ENCODE measurements around the gene CNOT6L. TPM values are rescaled to one million over a fixed set of nuclear protein-coding genes. Genes with fewer than 3 reads are reported as not detected.
A peak's percentile ranks its signal among the peaks of the same experiment; 100 is the strongest.

CNOT6L gene
- total RNA-seq, 1 experiment from 2014 or later = 29.4 TPM

DNA sequence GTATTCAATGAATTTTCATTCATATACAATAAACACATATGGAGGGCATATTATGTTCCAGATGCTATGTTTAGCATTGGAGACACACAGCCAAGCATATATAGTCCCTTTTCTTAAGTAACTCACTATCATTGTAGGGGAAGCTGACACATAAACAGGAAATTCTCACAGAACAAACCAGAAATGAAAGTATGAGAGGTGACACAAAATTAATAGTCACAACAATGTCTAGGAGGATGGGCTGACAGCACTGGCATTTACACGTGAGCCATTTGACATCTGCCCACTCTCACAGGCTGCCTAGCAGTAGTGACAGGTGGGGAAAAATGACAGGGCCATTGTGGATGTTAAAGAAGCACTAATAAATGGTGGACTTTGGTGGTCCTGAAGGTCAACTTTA is 2.6 kb upstream of the CNOT6L start:
- Histone ChIP-seq H3K9ac (ENCODE audit: low read length) (no peak overlapping the region), H3K79me2 (ENCODE audit: insufficient read depth, low read length) (peaks cover 22% of the 10 kb centered on the region), H4K20me1 (ENCODE audit: insufficient read depth) (no peaks in the 10 kb centered on the region), H3K4me3 (replicated peaks in 1 of 2; ENCODE audit: low read depth in 1 of 2, low read length in 2 of 2) (no peak overlapping the region), H3K36me3 (ENCODE audit: control insufficient read depth in 1 of 2, insufficient read depth in 2 of 2, low read length in 2 of 2) (no peaks in the 10 kb centered on the region), H3K4me1 (ENCODE audit: control insufficient read depth in 1 of 2, insufficient read depth in 2 of 2, low read length in 2 of 2) (peaks cover 12 to 17% of the 10 kb centered on the region in 2 experiments), H3K27me3 (ENCODE audit: insufficient read depth, low read length) (no peaks in the 10 kb centered on the region), H3K9me2 (ENCODE audit: insufficient read depth) (no peaks in the 10 kb centered on the region), H2AFZ (ENCODE audit: low read depth, low read length, poor library complexity, severe bottlenecking) (no peak overlapping the region), H3K27ac (ENCODE audit: low read depth, low read length) (no peak overlapping the region), H3K4me2 (ENCODE audit: low read length) (no peak overlapping the region), H3K9me3 (ENCODE audit: control insufficient read depth in 1 of 2, insufficient read depth in 1 of 2, low read depth in 1 of 2, low read length in 2 of 2) (no peaks in the 10 kb centered on the region)
- intact Hi-C loops (cut with micrococcal nuclease) = no loop called here
- DNase-seq (ENCODE audit: low read depth, low spot score) (no peak), ATAC-seq (no peak)
- no TSS peak for BruUV-seq (replicated peaks)
- TF ChIP-seq CBX3 (IDR thresholded peaks at IDR 0.05; ENCODE audit: low read depth) (no peak), EGR1 (IDR thresholded peaks at IDR 0.05; ENCODE audit: low read depth) (no peak), EZH2 (IDR thresholded peaks at IDR 0.05) (no peak), FOSL1 (IDR thresholded peaks at IDR 0.05; ENCODE audit: low read depth) (no peak), JUND (IDR thresholded peaks at IDR 0.05) (no peak), YY1 (IDR thresholded peaks at IDR 0.05; ENCODE audit: extremely low read depth, insufficient replicate concordance, low read depth, low read length) (no peak), EZH2phosphoT487 (IDR thresholded peaks at IDR 0.05; ENCODE audit: borderline replicate concordance) (no peak), ZNF274 (IDR thresholded peaks at IDR 0.05; ENCODE audit: low read depth, low read length) (no peak)
- CTCF ChIA-PET = no interaction called here
- POLR2A ChIA-PET = no interaction called here
- RAD21 ChIA-PET (ENCODE audit: low non-redundant PET in 1 of 2, low total read pairs in 2 of 2, uncharacterized antibody in 2 of 2, unreplicated experiment in 2 of 2) = no interaction called here

DNA sequence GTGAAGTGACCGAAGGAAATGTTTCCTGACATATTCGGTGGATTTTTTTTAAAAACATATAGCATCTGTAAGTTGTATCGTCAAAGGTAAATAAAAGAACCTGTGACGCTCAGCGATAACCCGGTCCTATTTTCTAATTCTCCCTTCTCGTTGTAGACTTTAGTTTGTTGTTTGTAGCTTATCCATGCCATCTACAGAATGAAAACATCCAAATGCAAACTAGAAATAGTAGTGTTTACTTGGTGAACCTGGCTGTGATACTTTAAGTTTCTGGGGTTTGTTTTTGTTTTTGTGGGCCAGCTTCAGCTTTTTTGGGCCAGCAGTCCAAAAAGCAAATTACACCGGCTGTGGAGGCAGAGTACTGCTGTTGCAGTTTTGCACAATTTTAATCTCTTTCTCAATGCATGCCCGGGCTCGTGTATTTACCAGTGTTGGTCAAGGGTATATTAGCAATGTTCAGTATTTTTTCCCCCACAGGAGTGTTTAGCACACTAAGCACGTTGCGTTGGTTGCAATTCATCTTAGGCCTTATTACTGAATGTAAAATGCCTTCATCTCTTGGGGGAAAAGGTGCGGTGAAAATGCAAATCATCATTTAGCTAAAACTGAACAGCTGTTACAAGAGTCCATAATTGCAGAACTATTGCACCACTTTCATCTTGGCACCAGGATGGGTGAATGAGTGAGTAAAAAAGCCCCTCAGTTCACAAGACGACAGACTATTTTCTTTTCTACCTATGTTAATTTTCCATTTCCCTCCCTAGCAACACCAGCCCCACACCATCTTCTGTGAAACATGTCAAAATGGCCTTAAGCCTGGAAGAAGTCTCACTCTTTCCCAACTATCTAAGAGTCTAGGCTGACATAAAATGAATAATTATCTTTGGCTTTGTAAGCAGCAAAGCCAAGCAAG is 1.7 kb upstream of the CNOT6L start:
- BruUV-seq (replicated peaks) = TSS peak; percentile 94
- ChIA-PET RAD21 (ENCODE audit: low non-redundant PET in 1 of 2, low total read pairs in 2 of 2, uncharacterized antibody in 2 of 2, unreplicated experiment in 2 of 2) (interaction anchor here (0.9 to 1.1 kb wide), 2 partner anchors 42 to 236 kb away, joined by 3 read pairs; partner anchors contain the start of genes FRAS1 (in 1 of the 2) and MRPL1 (in 1 of the 2)), POLR2A (interaction anchor here (1.9 kb wide), 1 partner anchor 41 kb away, joined by 8 read pairs; the partner anchor contains the start of gene MRPL1), CTCF (interaction anchor here (0.7 to 1.0 kb wide), 3 partner anchors 9 to 41 kb away, joined by 3 to 4 read pairs (median 3); partner anchors contain the start of gene MRPL1)
- Histone ChIP-seq H3K9me3 (ENCODE audit: control insufficient read depth in 1 of 2, insufficient read depth in 1 of 2, low read depth in 1 of 2, low read length in 2 of 2) (no peaks in the 10 kb centered on the region), H3K36me3 (ENCODE audit: control insufficient read depth in 1 of 2, insufficient read depth in 2 of 2, low read length in 2 of 2) (no peaks in the 10 kb centered on the region), H4K20me1 (ENCODE audit: insufficient read depth) (no peaks in the 10 kb centered on the region), H2AFZ (ENCODE audit: low read depth, low read length, poor library complexity, severe bottlenecking) (peak overlapping the region; percentile 58), H3K79me2 (ENCODE audit: insufficient read depth, low read length) (peaks cover 31% of the 10 kb centered on the region), H3K4me2 (ENCODE audit: low read length) (peak overlapping the region; percentile 88), H3K27me3 (ENCODE audit: insufficient read depth, low read length) (no peaks in the 10 kb centered on the region), H3K4me1 (ENCODE audit: control insufficient read depth in 1 of 2, insufficient read depth in 2 of 2, low read length in 2 of 2) (peaks cover 12 to 17% of the 10 kb centered on the region in 2 experiments), H3K4me3 (replicated peaks in 1 of 2; ENCODE audit: low read depth in 1 of 2, low read length in 2 of 2) (peak overlapping the region; percentile 89 to 94), H3K27ac (ENCODE audit: low read depth, low read length) (peak overlapping the region; percentile 93), H3K9ac (ENCODE audit: low read length) (peak overlapping the region; percentile 81), H3K9me2 (ENCODE audit: insufficient read depth) (no peaks in the 10 kb centered on the region)
- intact Hi-C loops (cut with micrococcal nuclease) = loop anchor here (1.0 kb wide), 1 partner anchor 41 kb away; the partner anchor contains the start of gene MRPL1
- DNase-seq (ENCODE audit: low read depth, low spot score) (no peak), ATAC-seq (no peak)
- TF ChIP-seq SRF (IDR thresholded peaks at IDR 0.05; ENCODE audit: low read depth) (no peak), TCF7L2 (IDR thresholded peaks at IDR 0.05; ENCODE audit: borderline replicate concordance, extremely low read depth, insufficient read depth, insufficient read length) (no peak), ZFX (IDR thresholded peaks at IDR 0.05) (no peak)
- TF ChIP-seq, protein P1, sequence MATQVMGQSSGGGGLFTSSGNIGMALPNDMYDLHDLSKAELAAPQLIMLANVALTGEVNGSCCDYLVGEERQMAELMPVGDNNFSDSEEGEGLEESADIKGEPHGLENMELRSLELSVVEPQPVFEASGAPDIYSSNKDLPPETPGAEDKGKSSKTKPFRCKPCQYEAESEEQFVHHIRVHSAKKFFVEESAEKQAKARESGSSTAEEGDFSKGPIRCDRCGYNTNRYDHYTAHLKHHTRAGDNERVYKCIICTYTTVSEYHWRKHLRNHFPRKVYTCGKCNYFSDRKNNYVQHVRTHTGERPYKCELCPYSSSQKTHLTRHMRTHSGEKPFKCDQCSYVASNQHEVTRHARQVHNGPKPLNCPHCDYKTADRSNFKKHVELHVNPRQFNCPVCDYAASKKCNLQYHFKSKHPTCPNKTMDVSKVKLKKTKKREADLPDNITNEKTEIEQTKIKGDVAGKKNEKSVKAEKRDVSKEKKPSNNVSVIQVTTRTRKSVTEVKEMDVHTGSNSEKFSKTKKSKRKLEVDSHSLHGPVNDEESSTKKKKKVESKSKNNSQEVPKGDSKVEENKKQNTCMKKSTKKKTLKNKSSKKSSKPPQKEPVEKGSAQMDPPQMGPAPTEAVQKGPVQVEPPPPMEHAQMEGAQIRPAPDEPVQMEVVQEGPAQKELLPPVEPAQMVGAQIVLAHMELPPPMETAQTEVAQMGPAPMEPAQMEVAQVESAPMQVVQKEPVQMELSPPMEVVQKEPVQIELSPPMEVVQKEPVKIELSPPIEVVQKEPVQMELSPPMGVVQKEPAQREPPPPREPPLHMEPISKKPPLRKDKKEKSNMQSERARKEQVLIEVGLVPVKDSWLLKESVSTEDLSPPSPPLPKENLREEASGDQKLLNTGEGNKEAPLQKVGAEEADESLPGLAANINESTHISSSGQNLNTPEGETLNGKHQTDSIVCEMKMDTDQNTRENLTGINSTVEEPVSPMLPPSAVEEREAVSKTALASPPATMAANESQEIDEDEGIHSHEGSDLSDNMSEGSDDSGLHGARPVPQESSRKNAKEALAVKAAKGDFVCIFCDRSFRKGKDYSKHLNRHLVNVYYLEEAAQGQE (IDR thresholded peaks at IDR 0.05; ENCODE audit: low read depth) = no peak
- TF ChIP-seq, protein P2, sequence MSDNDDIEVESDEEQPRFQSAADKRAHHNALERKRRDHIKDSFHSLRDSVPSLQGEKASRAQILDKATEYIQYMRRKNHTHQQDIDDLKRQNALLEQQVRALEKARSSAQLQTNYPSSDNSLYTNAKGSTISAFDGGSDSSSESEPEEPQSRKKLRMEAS (IDR thresholded peaks at IDR 0.05) = no peak
- TF ChIP-seq, protein P3, sequence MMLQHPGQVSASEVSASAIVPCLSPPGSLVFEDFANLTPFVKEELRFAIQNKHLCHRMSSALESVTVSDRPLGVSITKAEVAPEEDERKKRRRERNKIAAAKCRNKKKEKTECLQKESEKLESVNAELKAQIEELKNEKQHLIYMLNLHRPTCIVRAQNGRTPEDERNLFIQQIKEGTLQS (IDR thresholded peaks at IDR 0.05) = no peak

All from HCT116 (cell line).